HepG2 (cell line): Measurements from ENCODE around the gene ARL3.

ENCODE experiments used
- GATA4 ChIP-seq: sonication (generic); IDR thresholded peaks from 2 replicates; pipeline ENCODE4 v1.6.1; 2016; ENCODE audit warnings: antibody characterized with exemption, low read depth, borderline replicate concordance
- POLR2A ChIP-seq, 2 experiments: IDR thresholded peaks; 2 replicates each; pipeline ENCODE4 v1.6.1; 2011; ENCODE audit warnings: low read depth in 2 of 2, low read length in 2 of 2, mild to moderate bottlenecking in 1 of 2, moderate library complexity in 1 of 2; ENCODE audit not compliant: insufficient read depth in 1 of 2
- REST ChIP-seq, 2 experiments: IDR thresholded peaks; 2 replicates each; pipeline ENCODE4 v1.6.1; 2011 to 2012; ENCODE audit warnings: low read length in 2 of 2, borderline replicate concordance in 1 of 2, low read depth in 1 of 2, mild to moderate bottlenecking in 1 of 2, moderate library complexity in 1 of 2
- SMAD9 ChIP-seq: sonication (generic); formaldehyde crosslinking; IDR thresholded peaks from 2 replicates; pipeline ENCODE4 v1.5.1; 2020; ENCODE audit warnings: mild to moderate bottlenecking, missing genetic modification reagents

- TF ChIP-seq POLR2A (IDR thresholded peaks at IDR 0.05; ENCODE audit: insufficient read depth in 1 of 2, low read depth in 2 of 2, low read length in 2 of 2) = no peak
- TF ChIP-seq REST (IDR thresholded peaks at IDR 0.05; ENCODE audit: borderline replicate concordance in 1 of 2, low read depth in 1 of 2, low read length in 2 of 2) = no peak
- TF ChIP-seq GATA4 = no peak
- TF ChIP-seq SMAD9 (CRISPR knock-in tag) = no peak
Measured at GRCh38 chr10:102657451-102657850, 56.7 kb downstream of the ARL3 start.
